Measurements from ENCODE around the gene PROSER3.

GRCh38 chr19:35715981-35716800 is 41.8 kb upstream of the PROSER3 start:
- TF ChIP-seq CTCF (IDR thresholded peaks at IDR 0.05) (no peak), ZFX (IDR thresholded peaks at IDR 0.05; ENCODE audit: borderline replicate concordance) (no peak)
